Loucy (cell line): ENCODE results near the gene S1PR4.

Experiments used
- H2AFZ ChIP-seq: fragments of 200-600 bp; sonication (generic); 2 replicates; pipeline ENCODE4 v1.6.0; 2016; ENCODE audit warnings: antibody characterized with exemption, mild to moderate bottlenecking, low read length, moderate library complexity
- H3F3A ChIP-seq: fragments of 200-600 bp; 2 replicates; pipeline ENCODE4 v1.6.0; 2016; ENCODE audit warnings: antibody characterized with exemption, low read depth, mild to moderate bottlenecking
- H3K27me3 ChIP-seq: fragments of 200-600 bp; sonication (generic); 2 replicates; pipeline ENCODE4 v1.6.1; 2014; ENCODE audit warnings: low read length, mild to moderate bottlenecking; ENCODE audit not compliant: insufficient read depth, poor library complexity, severe bottlenecking
- H3K36me3 ChIP-seq: fragments of 200-600 bp; sonication (generic); 2 replicates; pipeline ENCODE4 v1.6.1; 2016; ENCODE audit warnings: low read length; ENCODE audit not compliant: insufficient read depth
- H3K4me1 ChIP-seq: fragments of 200-600 bp; sonication (generic); 2 replicates; pipeline ENCODE4 v1.5.1; 2014; ENCODE audit warnings: low read length, mild to moderate bottlenecking; ENCODE audit not compliant: insufficient read depth, poor library complexity, severe bottlenecking
- H3K4me2 ChIP-seq: fragments of 200-600 bp; sonication (generic); 2 replicates; pipeline ENCODE4 v1.6.0; 2014; ENCODE audit warnings: antibody characterized with exemption, low read length, low read depth, mild to moderate bottlenecking; ENCODE audit not compliant: poor library complexity, severe bottlenecking
- H3K4me3 ChIP-seq: fragments of 200-600 bp; sonication (generic); 2 replicates; pipeline ENCODE4 v1.5.1; 2014; ENCODE audit warnings: low read length, mild to moderate bottlenecking, mixed read lengths; ENCODE audit not compliant: poor library complexity, severe bottlenecking
- H3K79me2 ChIP-seq: fragments of 200-600 bp; sonication (generic); 2 replicates; pipeline ENCODE4 v1.6.1; 2014; ENCODE audit warnings: low read length; ENCODE audit not compliant: insufficient read depth
- H3K9ac ChIP-seq: fragments of 200-600 bp; sonication (generic); 2 replicates; pipeline ENCODE4 v1.6.0; 2014; ENCODE audit warnings: mild to moderate bottlenecking, low read depth, low read length, moderate library complexity; ENCODE audit not compliant: poor library complexity, severe bottlenecking
- H3K9me2 ChIP-seq: fragments of 200-600 bp; sonication (generic); replicated peaks from 2 replicates; pipeline ENCODE4 v1.6.1; 2016; ENCODE audit warnings: low read depth, low read length, mixed read lengths
- H3K9me3 ChIP-seq: fragments of 200-600 bp; sonication (generic); 2 replicates; pipeline ENCODE4 v1.6.1; 2014; ENCODE audit warnings: mild to moderate bottlenecking, antibody characterized with exemption, low read length, low read depth; ENCODE audit not compliant: insufficient read depth
- H4K20me1 ChIP-seq: fragments of 200-600 bp; sonication (generic); 2 replicates; pipeline ENCODE4 v1.6.0; 2014; ENCODE audit warnings: antibody characterized with exemption, low read length, mild to moderate bottlenecking; ENCODE audit not compliant: insufficient read depth, poor library complexity, severe bottlenecking
- EZH2phosphoT487 ChIP-seq: fragments of 200-600 bp; IDR thresholded peaks from 2 replicates; pipeline ENCODE4 v1.6.1; 2018; ENCODE audit warnings: antibody characterized with exemption, mild to moderate bottlenecking, moderate library complexity, borderline replicate concordance
- TF ChIP-seq, protein P1 (sequence below): fragments of 200-600 bp; sonication (generic); conservative IDR thresholded peaks from 2 replicates; pipeline ENCODE4 v1.5.1; 2014; ENCODE audit warnings: mild to moderate bottlenecking, antibody characterized with exemption, low read length

Gene S1PR4

DNA sequence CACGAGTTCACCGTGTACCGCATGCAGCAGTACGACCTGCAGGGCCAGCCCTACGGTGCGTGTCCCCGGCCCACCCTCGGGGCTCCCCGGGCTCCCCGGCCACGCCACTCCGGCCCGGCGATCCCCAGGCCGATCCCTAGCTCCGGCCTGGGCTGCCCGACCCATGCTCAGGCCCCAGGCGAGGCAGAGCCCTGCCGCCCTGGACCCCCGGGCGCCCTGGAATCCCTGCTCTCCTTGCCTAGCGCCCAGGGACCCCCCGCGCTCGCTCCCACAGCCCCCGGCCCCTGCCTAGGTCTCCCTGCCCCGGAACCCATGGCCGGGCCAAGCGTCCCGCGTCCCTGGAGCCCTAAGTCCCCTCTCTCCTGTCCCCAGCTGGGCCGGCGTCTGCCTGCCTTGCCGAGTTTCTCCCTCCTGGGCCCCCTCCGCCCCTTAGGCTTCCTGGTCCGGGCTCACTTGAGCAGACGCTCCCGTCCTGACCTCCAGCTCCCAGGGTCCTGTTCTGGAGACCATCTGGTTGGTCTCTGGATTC, 7.7 kb downstream of the S1PR4 start:
- peak overlapping the region; percentile 100 for H3K4me2 ChIP-seq
- H2AFZ ChIP-seq = peak overlapping the region; percentile 42; the same call in 1 of the 2 replicates
- H3K4me3 ChIP-seq = peak overlapping the region; percentile 82
- H3F3A ChIP-seq = no peaks in the 10 kb centered on the region
- H3K9ac ChIP-seq = peak overlapping the region; percentile 82
- peaks cover 30% of the 10 kb centered on the region for H3K4me1 ChIP-seq
- no peaks in the 10 kb centered on the region for H3K9me3 ChIP-seq
- H3K79me2 ChIP-seq = peaks cover 89% of the 10 kb centered on the region
- TF ChIP-seq, protein P1, sequence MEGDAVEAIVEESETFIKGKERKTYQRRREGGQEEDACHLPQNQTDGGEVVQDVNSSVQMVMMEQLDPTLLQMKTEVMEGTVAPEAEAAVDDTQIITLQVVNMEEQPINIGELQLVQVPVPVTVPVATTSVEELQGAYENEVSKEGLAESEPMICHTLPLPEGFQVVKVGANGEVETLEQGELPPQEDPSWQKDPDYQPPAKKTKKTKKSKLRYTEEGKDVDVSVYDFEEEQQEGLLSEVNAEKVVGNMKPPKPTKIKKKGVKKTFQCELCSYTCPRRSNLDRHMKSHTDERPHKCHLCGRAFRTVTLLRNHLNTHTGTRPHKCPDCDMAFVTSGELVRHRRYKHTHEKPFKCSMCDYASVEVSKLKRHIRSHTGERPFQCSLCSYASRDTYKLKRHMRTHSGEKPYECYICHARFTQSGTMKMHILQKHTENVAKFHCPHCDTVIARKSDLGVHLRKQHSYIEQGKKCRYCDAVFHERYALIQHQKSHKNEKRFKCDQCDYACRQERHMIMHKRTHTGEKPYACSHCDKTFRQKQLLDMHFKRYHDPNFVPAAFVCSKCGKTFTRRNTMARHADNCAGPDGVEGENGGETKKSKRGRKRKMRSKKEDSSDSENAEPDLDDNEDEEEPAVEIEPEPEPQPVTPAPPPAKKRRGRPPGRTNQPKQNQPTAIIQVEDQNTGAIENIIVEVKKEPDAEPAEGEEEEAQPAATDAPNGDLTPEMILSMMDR = no peak
- no peak for TF ChIP-seq EZH2phosphoT487
- no peaks in the 10 kb centered on the region for H3K27me3 ChIP-seq
- no peaks in the 10 kb centered on the region for H3K36me3 ChIP-seq
- no peaks in the 10 kb centered on the region for H3K9me2 ChIP-seq
- peaks cover 48% of the 10 kb centered on the region for H4K20me1 ChIP-seq

DNA sequence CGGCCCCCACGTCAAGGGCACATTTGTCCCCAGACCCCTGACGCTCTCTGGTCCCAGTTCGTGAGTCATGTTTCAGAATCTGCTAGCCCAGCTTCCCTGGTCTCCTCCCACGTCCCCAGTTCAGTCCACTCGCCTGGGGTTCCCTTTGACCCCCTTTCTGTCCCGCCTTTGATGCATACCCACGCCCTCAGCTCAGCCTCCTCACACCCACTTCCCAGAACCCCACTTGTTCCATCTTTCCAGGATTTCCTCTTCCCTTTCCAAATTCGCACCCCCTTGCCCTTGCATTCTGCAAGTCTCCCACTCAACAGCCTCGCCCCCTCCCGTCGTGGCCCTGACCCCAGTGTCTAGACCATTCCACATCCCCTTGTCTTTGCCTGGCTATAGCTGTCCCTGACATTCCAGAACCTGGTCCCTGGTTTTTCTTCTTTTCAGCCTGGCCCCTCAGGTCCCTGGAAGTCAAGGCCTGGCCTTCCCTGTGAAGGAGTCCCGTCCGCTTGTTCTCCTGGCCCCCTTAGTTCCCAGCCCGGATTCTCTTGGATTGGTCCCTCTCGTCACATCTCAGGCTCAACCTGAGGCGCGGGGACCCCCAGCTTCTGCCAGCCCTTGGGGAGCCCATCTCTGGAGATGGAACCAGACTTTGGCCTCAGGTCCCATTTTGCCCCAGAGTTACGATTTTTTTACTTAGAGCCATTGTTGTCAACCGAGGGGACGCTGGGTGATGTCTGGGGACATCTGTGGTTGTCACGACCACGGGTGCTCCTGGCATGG, 8.5 kb downstream of the S1PR4 start:
- Histone ChIP-seq H3K4me2 (peak overlapping the region; percentile 100), H3K9ac (peak overlapping the region; percentile 82), H3K27me3 (no peaks in the 10 kb centered on the region), H3K36me3 (no peaks in the 10 kb centered on the region), H3K79me2 (peaks cover 86% of the 10 kb centered on the region), H3K9me2 (no peaks in the 10 kb centered on the region), H4K20me1 (peaks cover 39% of the 10 kb centered on the region), H3K4me3 (peak overlapping the region; percentile 82), H3F3A (no peaks in the 10 kb centered on the region), H2AFZ (no peak overlapping the region), H3K4me1 (peaks cover 29% of the 10 kb centered on the region), H3K9me3 (no peaks in the 10 kb centered on the region)
- no peak for TF ChIP-seq EZH2phosphoT487
- TF ChIP-seq, protein P1 = no peak

DNA sequence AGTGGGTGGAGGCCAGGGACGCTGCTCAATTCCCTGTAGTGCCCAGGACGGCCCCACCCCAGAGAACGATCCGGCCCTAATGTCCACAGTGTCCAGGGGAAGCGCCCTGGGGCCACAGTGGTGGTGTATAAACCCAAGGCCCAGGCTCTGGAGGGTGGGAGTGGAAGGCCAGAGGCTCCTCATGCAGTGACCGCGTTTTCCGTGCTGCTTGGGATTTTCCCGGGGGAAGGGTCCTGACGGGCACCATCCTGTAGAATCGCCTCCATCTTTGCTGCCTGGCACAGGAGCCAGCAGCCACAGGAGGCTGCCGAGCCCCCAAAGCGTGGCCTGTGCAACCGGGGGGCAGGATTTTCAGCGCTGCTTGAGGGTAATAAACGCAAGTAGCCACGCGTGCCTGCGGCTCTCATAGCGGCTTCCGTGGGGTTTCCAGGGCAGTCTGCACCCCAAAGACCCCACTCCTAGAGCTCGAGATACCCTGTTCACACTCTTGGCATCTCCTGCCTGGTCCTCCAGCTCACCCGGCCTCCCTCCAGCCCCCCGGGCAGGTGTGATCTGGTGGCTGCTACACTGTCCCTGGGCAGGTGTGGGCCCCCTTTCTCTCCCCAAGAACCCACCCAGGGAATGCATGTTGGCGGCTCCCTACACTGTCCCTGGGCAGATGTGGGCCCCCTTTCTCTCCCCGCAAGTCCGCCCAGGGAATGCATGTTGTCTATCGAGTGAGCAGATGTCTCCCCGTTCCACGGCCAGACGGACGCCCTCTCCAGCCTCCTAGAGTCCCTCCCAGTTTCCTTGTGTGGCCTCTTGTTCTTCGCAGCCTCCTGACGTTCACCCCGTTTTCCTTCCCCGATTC, 9.3 kb downstream of the S1PR4 start:
- Histone ChIP-seq H3K4me3 (peak overlapping the region; percentile 82), H3K36me3 (no peaks in the 10 kb centered on the region), H4K20me1 (peaks cover 37% of the 10 kb centered on the region), H3K9ac (peak overlapping the region; percentile 82), H3K9me2 (no peaks in the 10 kb centered on the region), H3K27me3 (no peaks in the 10 kb centered on the region), H3K9me3 (no peaks in the 10 kb centered on the region), H3K4me2 (peak overlapping the region; percentile 100), H3F3A (no peaks in the 10 kb centered on the region), H3K4me1 (peaks cover 27% of the 10 kb centered on the region), H3K79me2 (peaks cover 78% of the 10 kb centered on the region), H2AFZ (no peak overlapping the region)
- TF ChIP-seq, protein P1 = no peak
- TF ChIP-seq EZH2phosphoT487 = no peak
